Measurements from ENCODE around the gene SHROOM1. TPM values are rescaled to one million over a fixed set of nuclear protein-coding genes. Genes with fewer than 3 reads are reported as not detected.

SHROOM1 gene
- total and polyA plus RNA-seq, 2 of the 8 experiments (the other 6 are each of a cell fraction or from before 2014, with no cell fraction given) = 3.9 to 5.2 TPM

GRCh38 chr5:132841305-132841704, 10.9 kb upstream of the SHROOM1 start:
- CTCF ChIA-PET (ENCODE audit: partially characterized antibody) = interaction anchor here (25.6 kb wide), 1 partner anchor 21 kb away, joined by 465 read pairs; the partner anchor contains the start of genes GDF9, LEAP2 and UQCRQ
- no peak for TF ChIP-seq SUZ12 (IDR thresholded peaks at IDR 0.05; ENCODE audit: low read length)
- TF ChIP-seq CTCF (IDR thresholded peaks at IDR 0.05; ENCODE audit: control extremely low read depth in 1 of 3, insufficient read depth in 1 of 3, low read depth in 1 of 3, low read length in 3 of 3) = no peak
- no peak for TF ChIP-seq RNF2 (IDR thresholded peaks at IDR 0.05; ENCODE audit: borderline replicate concordance, low read depth, low read length, missing control alignments, poor library complexity, severe bottlenecking)
- no peak for TF ChIP-seq YY1 (IDR thresholded peaks at IDR 0.05; ENCODE audit: low read depth, low read length)
- TF ChIP-seq ASH2L (IDR thresholded peaks at IDR 0.05; ENCODE audit: low read length) = no peak
- no peak for TF ChIP-seq NANOG (IDR thresholded peaks at IDR 0.05; ENCODE audit: insufficient read depth, low read depth, low read length, poor library complexity, severe bottlenecking)
- no peak for TF ChIP-seq EZH2 (IDR thresholded peaks at IDR 0.05; ENCODE audit: low read depth, low read length, severe bottlenecking)
- TF ChIP-seq RAD21 (IDR thresholded peaks at IDR 0.05 in 1 of 2, conservative IDR thresholded peaks at IDR 0.05 in 1 of 2; ENCODE audit: low read depth in 2 of 2, low read length in 2 of 2) = no peak

More at GRCh38 chr5:132841305-132841704, 10.9 kb upstream of the SHROOM1 start:
- H3K27ac ChIP-seq (ENCODE audit: low read depth, low read length) = no peak overlapping the region
- no peak overlapping the region for H3K18ac ChIP-seq (ENCODE audit: extremely low read depth, low read length)
- no peaks in the 10 kb centered on the region for H3K79me2 ChIP-seq (ENCODE audit: control insufficient read depth in 1 of 2, insufficient read depth in 2 of 2, low read length in 2 of 2)
- no peak overlapping the region for H2BK120ac ChIP-seq (replicated peaks; ENCODE audit: low read depth, low read length)
- H2AFZ ChIP-seq (ENCODE audit: low read length) = no peak overlapping the region
- H3K14ac ChIP-seq (ENCODE audit: insufficient read length) = no peak overlapping the region
- H2AK5ac ChIP-seq (ENCODE audit: low read depth, low read length) = no peak overlapping the region
- H3K27me3 ChIP-seq (replicated peaks in 1 of 4; ENCODE audit: control insufficient read depth in 3 of 4, extremely low read depth in 1 of 4, insufficient read depth in 3 of 4, low read length in 3 of 4) = no peaks in the 10 kb centered on the region
- DNase-seq (ENCODE audit: low read depth in 1 of 2, low spot score in 2 of 2) (no peak), FAIRE-seq (no peak)
- no peak overlapping the region for H4K5ac ChIP-seq (ENCODE audit: insufficient read length, low read depth, low read length)
- no peak overlapping the region for H4K8ac ChIP-seq (ENCODE audit: extremely low read depth, insufficient read depth, low read length)
- H3K4me3 ChIP-seq (ENCODE audit: extremely low read depth in 1 of 4, insufficient read depth in 2 of 4, low read depth in 3 of 4, low read length in 4 of 4) = no peak overlapping the region
- H4K91ac ChIP-seq (replicated peaks; ENCODE audit: insufficient read length, low read length) = no peak overlapping the region
- no peaks in the 10 kb centered on the region for H3K36me3 ChIP-seq (ENCODE audit: control insufficient read depth in 2 of 4, insufficient read depth in 4 of 4, low read length in 3 of 4)
- no peak overlapping the region for H2BK12ac ChIP-seq (ENCODE audit: low read depth, low read length)
- H2BK15ac ChIP-seq (ENCODE audit: low read length) = no peak overlapping the region
- H2BK20ac ChIP-seq (ENCODE audit: low read length) = no peak overlapping the region
- no peaks in the 10 kb centered on the region for H4K20me1 ChIP-seq (replicated peaks in 1 of 2; ENCODE audit: control insufficient read depth in 1 of 2, insufficient read depth in 2 of 2, low read length in 2 of 2)
- H3K23me2 ChIP-seq (ENCODE audit: low read depth, low read length) = no peaks in the 10 kb centered on the region
- no peak overlapping the region for H3K4me2 ChIP-seq (ENCODE audit: insufficient read depth in 1 of 2, low read depth in 2 of 2, low read length in 2 of 2)
- H3K56ac ChIP-seq (replicated peaks; ENCODE audit: insufficient read length, low read depth, low read length) = no peak overlapping the region
- no peak overlapping the region for H3K23ac ChIP-seq (ENCODE audit: insufficient read length)
- H3K79me1 ChIP-seq (ENCODE audit: low read depth, low read length) = no peaks in the 10 kb centered on the region
- H3K9me3 ChIP-seq (ENCODE audit: insufficient read depth in 2 of 2, low read depth in 1 of 2, low read length in 1 of 2) = no peaks in the 10 kb centered on the region
- no peaks in the 10 kb centered on the region for H3K4me1 ChIP-seq (replicated peaks in 1 of 4; ENCODE audit: control insufficient read depth in 3 of 4, insufficient read depth in 4 of 4, low read length in 3 of 4)
- H2BK5ac ChIP-seq (ENCODE audit: low read depth, low read length) = no peak overlapping the region
- 96% methylated on average over 4 of the region's 4 CpGs; no CpG with 5 or more reads in 1 of the 2 experiments for WGBS, 2 experiments (ENCODE audit: extremely low coverage in 1 of 2, insufficient coverage in 1 of 2, insufficient read length in 1 of 2, insufficient replicate concordance in 2 of 2, low coverage in 1 of 2, low lambda C conversion rate in 2 of 2, missing lambda C conversion rate in 1 of 2)
- no peak overlapping the region for H3K4ac ChIP-seq (replicated peaks; ENCODE audit: insufficient read length, low read depth, low read length)
- POLR2A ChIA-PET (ENCODE audit: partially characterized antibody) = no interaction called here
- no peak overlapping the region for H3K9ac ChIP-seq (replicated peaks in 1 of 4; ENCODE audit: extremely low read depth in 1 of 4, low read depth in 3 of 4, low read length in 3 of 4)

Measured in H1 (cell line).